ENCODE data around the gene TFEB. TPM values are rescaled to one million over a fixed set of nuclear protein-coding genes. Genes with fewer than 3 reads are reported as not detected.

The TFEB gene
- total and polyA plus RNA-seq, 2 of the 8 experiments (the other 6 are each of a cell fraction or from before 2014, with no cell fraction given): 2.3 to 6.7 TPM

DNA sequence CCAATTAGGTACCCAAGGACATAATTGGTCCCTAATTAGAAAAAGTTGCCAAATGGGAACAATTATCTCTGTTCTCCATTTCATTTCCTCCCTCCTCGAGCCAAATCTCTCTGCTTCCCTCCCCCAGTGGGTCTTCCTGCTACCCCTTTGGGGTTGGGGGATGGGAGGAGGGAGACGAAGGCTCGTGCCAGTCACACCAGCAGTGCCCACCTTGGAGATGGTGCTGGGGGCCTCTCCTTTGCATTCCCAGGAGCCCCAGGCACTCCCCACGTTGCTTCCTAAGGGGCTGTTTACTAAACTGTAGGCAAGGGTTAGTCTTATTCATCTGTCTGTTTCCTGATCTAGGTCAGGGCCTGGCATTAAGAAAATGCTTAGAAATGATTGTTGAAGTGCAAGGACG is 64.0 kb downstream of the TFEB start:
- H2AK5ac ChIP-seq (ENCODE audit: low read depth, low read length): no peak overlapping the region
- no peak overlapping the region for H4K5ac ChIP-seq (ENCODE audit: insufficient read length, low read depth, low read length)
- H3K4me3 ChIP-seq (ENCODE audit: extremely low read depth in 1 of 4, insufficient read depth in 2 of 4, low read depth in 3 of 4, low read length in 4 of 4): no peak overlapping the region
- H3K23me2 ChIP-seq (ENCODE audit: low read depth, low read length): no peaks in the 10 kb centered on the region; the same call in 1 of the 2 replicates
- TF ChIP-seq POLR2A (IDR thresholded peaks at IDR 0.05; ENCODE audit: control extremely low read depth in 1 of 2, low read depth in 2 of 2, low read length in 2 of 2) (no peak), ATF3 (IDR thresholded peaks at IDR 0.05; ENCODE audit: insufficient read depth, low read depth, low read length) (no peak), KDM1A (IDR thresholded peaks at IDR 0.05; ENCODE audit: borderline replicate concordance, low read length) (no peak), RBBP5 (IDR thresholded peaks at IDR 0.05; ENCODE audit: borderline replicate concordance, low read depth, low read length) (no peak)
- H3K9ac ChIP-seq (replicated peaks in 1 of 4; ENCODE audit: extremely low read depth in 1 of 4, low read depth in 3 of 4, low read length in 3 of 4): no peak overlapping the region
- H3K27me3 ChIP-seq (replicated peaks in 1 of 4; ENCODE audit: control insufficient read depth in 3 of 4, extremely low read depth in 1 of 4, insufficient read depth in 3 of 4, low read length in 3 of 4): peaks cover 0 to 5% (median 1%) of the 10 kb centered on the region in 4 experiments; a peak in 1 of 7 replicates
- peaks cover 0 to 7% of the 10 kb centered on the region in 2 experiments; a peak in 1 of 4 replicates for H3K9me3 ChIP-seq (ENCODE audit: insufficient read depth in 2 of 2, low read depth in 1 of 2, low read length in 1 of 2)
- no peak overlapping the region for H4K8ac ChIP-seq (ENCODE audit: extremely low read depth, insufficient read depth, low read length)
- H3K36me3 ChIP-seq (ENCODE audit: control insufficient read depth in 2 of 4, insufficient read depth in 4 of 4, low read length in 3 of 4): no peaks in the 10 kb centered on the region
- H4K20me1 ChIP-seq (replicated peaks in 1 of 2; ENCODE audit: control insufficient read depth in 1 of 2, insufficient read depth in 2 of 2, low read length in 2 of 2): no peaks in the 10 kb centered on the region
- H3K18ac ChIP-seq (ENCODE audit: extremely low read depth, low read length): no peak overlapping the region
- no peak overlapping the region for H2BK20ac ChIP-seq (ENCODE audit: low read length)
- no peak overlapping the region for H2BK120ac ChIP-seq (replicated peaks; ENCODE audit: low read depth, low read length)
- H2AFZ ChIP-seq (ENCODE audit: low read length): no peak overlapping the region
- H2BK5ac ChIP-seq (ENCODE audit: low read depth, low read length): no peak overlapping the region
- H2BK12ac ChIP-seq (ENCODE audit: low read depth, low read length): no peak overlapping the region
- H3K79me2 ChIP-seq (ENCODE audit: control insufficient read depth in 1 of 2, insufficient read depth in 2 of 2, low read length in 2 of 2): no peaks in the 10 kb centered on the region
- peaks cover 0 to 7% (median 4%) of the 10 kb centered on the region in 4 experiments; a peak in 4 of 7 replicates for H3K4me1 ChIP-seq (replicated peaks in 1 of 4; ENCODE audit: control insufficient read depth in 3 of 4, insufficient read depth in 4 of 4, low read length in 3 of 4)
- H3K23ac ChIP-seq (ENCODE audit: insufficient read length): no peak overlapping the region
- ChIA-PET CTCF (ENCODE audit: partially characterized antibody) (interaction anchor here (0.6 to 1.8 kb wide), 9 partner anchors 8 to 1710 kb away, joined by 3 to 13 read pairs (median 4); no protein-coding TSS in a partner anchor), POLR2A (ENCODE audit: partially characterized antibody) (no interaction called here)
- 79% methylated on average over 5 of the region's 5 CpGs; no CpG with 5 or more reads in 1 of the 2 experiments for WGBS, 2 experiments (ENCODE audit: extremely low coverage in 1 of 2, insufficient coverage in 1 of 2, insufficient read length in 1 of 2, insufficient replicate concordance in 2 of 2, low coverage in 1 of 2, low lambda C conversion rate in 2 of 2, missing lambda C conversion rate in 1 of 2)
- H3K56ac ChIP-seq (replicated peaks; ENCODE audit: insufficient read length, low read depth, low read length): no peak overlapping the region
- DNase-seq (ENCODE audit: low read depth in 1 of 2, low spot score in 2 of 2) (no peak), FAIRE-seq (no peak)
- H2BK15ac ChIP-seq (ENCODE audit: low read length): no peak overlapping the region
- no peak overlapping the region for H3K4ac ChIP-seq (replicated peaks; ENCODE audit: insufficient read length, low read depth, low read length)
- H3K79me1 ChIP-seq (ENCODE audit: low read depth, low read length): no peaks in the 10 kb centered on the region
- no peak overlapping the region for H3K14ac ChIP-seq (ENCODE audit: insufficient read length)
- no peak overlapping the region for H3K27ac ChIP-seq (ENCODE audit: low read depth, low read length)
- H4K91ac ChIP-seq (replicated peaks; ENCODE audit: insufficient read length, low read length): no peak overlapping the region
- H3K4me2 ChIP-seq (ENCODE audit: insufficient read depth in 1 of 2, low read depth in 2 of 2, low read length in 2 of 2): no peak overlapping the region
